Left renal pelvis (tissue), 4 donors: ENCODE measurements around the gene CGB5. TPM values are rescaled to one million over a fixed set of nuclear protein-coding genes. Genes with fewer than 3 reads are reported as not detected.

Experiments
- DNase-seq, 4 donors: peaks; one replicate each; pipeline ENCODE4 v3.0.0-alpha.2; 2013; ENCODE audit warnings: low read depth in 4 of 4, low spot score in 3 of 4
- polyA plus RNA-seq, 4 donors: library from polyadenylated mRNA; unstranded; fragments of 120-200 nt; gene quantifications; one replicate each; pipeline ENCODE4 v1.2.1, GENCODE V29; 2013; ENCODE audit not compliant: insufficient read length in 4 of 4

The CGB5 gene
- polyA plus RNA-seq, 4 donors = 0.18 TPM; not detected in 3

DNA sequence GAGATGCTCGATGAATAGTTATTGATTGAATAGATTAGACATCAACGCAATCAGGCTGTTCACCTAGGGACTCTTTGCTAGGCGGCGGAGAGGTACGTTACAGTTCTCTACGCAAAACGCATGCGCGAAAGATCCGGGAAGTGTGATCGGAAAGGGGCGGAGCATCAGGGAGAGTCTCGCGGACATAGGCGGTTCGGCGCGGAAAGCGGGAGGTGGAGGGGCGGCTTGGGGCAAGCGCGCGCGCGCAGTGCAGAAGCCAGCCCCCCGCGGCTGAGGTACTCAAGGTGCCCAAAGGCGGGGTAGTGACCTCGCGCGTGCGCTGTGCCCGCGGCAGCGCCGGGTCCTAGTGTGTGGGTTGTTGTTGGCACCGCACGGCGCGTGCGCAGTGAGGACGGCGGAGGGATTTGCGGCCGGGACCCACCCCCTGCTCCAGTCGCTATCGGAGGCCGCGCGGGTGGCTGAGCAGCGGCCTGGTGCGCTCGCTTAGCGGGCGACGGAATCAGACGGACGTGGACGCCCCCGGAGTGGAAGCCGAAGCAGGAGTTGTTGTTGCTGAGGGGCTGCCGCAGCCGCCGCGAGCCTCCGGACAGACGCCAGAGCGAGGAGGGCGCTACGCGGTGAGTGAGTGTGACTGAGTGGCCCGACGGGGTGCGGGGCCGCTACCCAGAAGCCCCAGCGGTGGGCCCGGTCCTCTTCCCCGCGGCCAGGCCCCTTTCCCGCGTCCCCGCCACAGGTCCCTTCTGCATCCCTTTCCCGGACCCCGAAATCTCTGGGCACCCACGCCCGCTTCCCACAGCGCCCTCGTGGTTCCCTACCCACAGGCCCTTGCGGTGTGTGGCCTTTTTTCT is 41.6 kb downstream of the CGB5 start, which contains the start of gene SNRNP70:
SNRNP70 (plus strand) TSS at position 432 of the 848 bp plus-strand sequence. CDS start 964 bp downstream, outside the sequence.
- peak; percentile 97 to 100 (median 98) for DNase-seq

GRCh38 chr19:49085868-49086232 is 42.2 kb downstream of the CGB5 start:
- no peak for DNase-seq

GRCh38 chr19:49086296-49086695 is 42.6 kb downstream of the CGB5 start:
- DNase-seq = no peak

- no peak for DNase-seq
These were observed 47.9 kb downstream of the CGB5 start for GRCh38 chr19:49091391-49092038.

- no peak for DNase-seq
These were observed 49.0 kb downstream of the CGB5 start for GRCh38 chr19:49092686-49093085.

Other genes with a start within 250 kb of the CGB5 start
- 10 to 100 TPM; 19.5 to 58.6 (median 32.0) TPM for gene BCAT2, start 232.8 kb upstream of the CGB5 start, polyA plus RNA-seq
- 10 to 100 TPM in 3 of 4 donors, 1 to 10 TPM in 1; 8.3 to 38.2 (median 26.3) TPM for gene HSD17B14, start 207.4 kb upstream of the CGB5 start, polyA plus RNA-seq
- 10 to 100 TPM; 19.8 to 60.5 (median 27.7) TPM for gene PLEKHA4, start 175.2 kb upstream of the CGB5 start, polyA plus RNA-seq
- gene PPP1R15A, start 171.4 kb upstream of the CGB5 start, polyA plus RNA-seq = 100 to 1,000 TPM in 1 of 4 donors, 10 to 100 TPM in 3; 30.6 to 343 (median 32.6) TPM
- 1 to 10 TPM in 3 of 4 donors, under 1 TPM in 1; 0.60 to 1.5 (median 1.3) TPM for gene TULP2, start 145.1 kb upstream of the CGB5 start, polyA plus RNA-seq
- 100 to 1,000 TPM; 223 to 314 (median 261) TPM for gene NUCB1, start 143.5 kb upstream of the CGB5 start, polyA plus RNA-seq
- 1 to 10 TPM; 1.6 to 8.0 (median 6.5) TPM for gene DHDH, start 110.1 kb upstream of the CGB5 start, polyA plus RNA-seq
- gene BAX, start 89.0 kb upstream of the CGB5 start, polyA plus RNA-seq = 10 to 100 TPM; 49.6 to 83.8 (median 71.4) TPM
- 1,000 to 10,000 TPM; 1,558 to 2,525 (median 2,184) TPM for gene FTL, start 78.5 kb upstream of the CGB5 start, polyA plus RNA-seq
- 10 to 100 TPM; 24.0 to 50.7 (median 39.6) TPM for gene GYS1, start 50.5 kb upstream of the CGB5 start, polyA plus RNA-seq
- gene RUVBL2, start 50.0 kb upstream of the CGB5 start, polyA plus RNA-seq = 10 to 100 TPM; 51.0 to 91.7 (median 79.3) TPM
- gene LHB, start 26.8 kb upstream of the CGB5 start, polyA plus RNA-seq = under 1 TPM in 1 of 4 donors, not detected in 3; 0.47 TPM
- under 1 TPM in 1 of 4 donors, not detected in 3; 0.26 TPM for gene CGB3, start 19.5 kb upstream of the CGB5 start, polyA plus RNA-seq
- gene CGB2, start 12.0 kb upstream of the CGB5 start, polyA plus RNA-seq = under 1 TPM in 1 of 4 donors, not detected in 3; 0.35 TPM
- not detected for gene CGB1, start 7.0 kb upstream of the CGB5 start, polyA plus RNA-seq
- gene CGB8, start 5.3 kb downstream of the CGB5 start, polyA plus RNA-seq = under 1 TPM in 2 of 4 donors, not detected in 2; 0.18 to 0.22 TPM
- 1 to 10 TPM in 3 of 4 donors, under 1 TPM in 1; 0.69 to 1.7 (median 1.2) TPM for gene CGB7, start 13.9 kb downstream of the CGB5 start, polyA plus RNA-seq
- 1 to 10 TPM; 3.2 to 5.9 (median 4.7) TPM for gene NTF4, start 21.0 kb downstream of the CGB5 start, polyA plus RNA-seq
- under 1 TPM in 3 of 4 donors, not detected in 1; 0.04 to 0.11 (median 0.05) TPM for gene KCNA7, start 28.9 kb downstream of the CGB5 start, polyA plus RNA-seq
- gene SNRNP70, start 41.6 kb downstream of the CGB5 start, polyA plus RNA-seq = 100 to 1,000 TPM; 254 to 427 (median 319) TPM
- gene LIN7B, start 70.5 kb downstream of the CGB5 start, polyA plus RNA-seq = 10 to 100 TPM in 1 of 4 donors, 1 to 10 TPM in 3; 6.4 to 13.3 (median 6.8) TPM
- 1 to 10 TPM in 2 of 4 donors, under 1 TPM in 2; 0.31 to 1.0 (median 0.70) TPM for gene C19orf73, start 75.3 kb downstream of the CGB5 start, polyA plus RNA-seq
- gene PPFIA3, start 75.7 kb downstream of the CGB5 start, polyA plus RNA-seq = 1 to 10 TPM; 5.0 to 8.3 (median 6.7) TPM
- 10 to 100 TPM; 26.7 to 41.9 (median 30.3) TPM for gene HRC, start 111.5 kb downstream of the CGB5 start, polyA plus RNA-seq
- 10 to 100 TPM; 18.1 to 39.9 (median 28.0) TPM for gene TRPM4, start 113.9 kb downstream of the CGB5 start, polyA plus RNA-seq